WERI-Rb-1 (cell line): ENCODE measurements around the gene CHURC1.

Experiments
- DNase-seq: peaks from one replicate; pipeline ENCODE4 v3.0.0-alpha.2; 2020
- H3K27ac ChIP-seq: fragments of 250-450 bp; sonication (Bioruptor Pico); 2 replicates; pipeline ENCODE4 v1.5.1; 2020; ENCODE audit warnings: mild to moderate bottlenecking, moderate library complexity
- H3K27me3 ChIP-seq: fragments of 250-450 bp; sonication (Bioruptor Pico); 2 replicates; pipeline ENCODE4 v1.5.1; 2021; ENCODE audit warnings: mild to moderate bottlenecking, low read depth, moderate library complexity; ENCODE audit not compliant: insufficient read depth, severe bottlenecking
- H3K36me3 ChIP-seq: fragments of 250-450 bp; sonication (Bioruptor Pico); 2 replicates; pipeline ENCODE4 v1.5.1; 2020; ENCODE audit warnings: mild to moderate bottlenecking, moderate library complexity
- H3K4me3 ChIP-seq: 2 replicates; pipeline ENCODE4 v1.5.1; 2011; ENCODE audit warnings: low read depth, mild to moderate bottlenecking, control low read depth, low read length
- H3K9me3 ChIP-seq: fragments of 250-450 bp; sonication (Bioruptor Pico); 2 replicates; pipeline ENCODE4 v1.5.1; 2021; ENCODE audit warnings: mild to moderate bottlenecking, moderate library complexity; ENCODE audit not compliant: severe bottlenecking
- CTCF ChIP-seq: IDR thresholded peaks from 2 replicates; pipeline ENCODE4 v1.5.1; 2011; ENCODE audit warnings: low read depth, mild to moderate bottlenecking, control low read depth, inconsistent platforms, low read length

Gene CHURC1

GRCh38 chr14:64965356-64966000, 51.2 kb downstream of the CHURC1 start:
- Histone ChIP-seq H3K4me3 (no peak overlapping the region), H3K27ac (no peak overlapping the region), H3K36me3 (no peaks in the 10 kb centered on the region), H3K27me3 (no peaks in the 10 kb centered on the region), H3K9me3 (no peaks in the 10 kb centered on the region)
- DNase-seq = no peak
- TF ChIP-seq CTCF = no peak

- no peaks in the 10 kb centered on the region for H3K36me3 ChIP-seq
These were observed 52.7 kb downstream of the CHURC1 start for GRCh38 chr14:64966976-64967375.

DNA sequence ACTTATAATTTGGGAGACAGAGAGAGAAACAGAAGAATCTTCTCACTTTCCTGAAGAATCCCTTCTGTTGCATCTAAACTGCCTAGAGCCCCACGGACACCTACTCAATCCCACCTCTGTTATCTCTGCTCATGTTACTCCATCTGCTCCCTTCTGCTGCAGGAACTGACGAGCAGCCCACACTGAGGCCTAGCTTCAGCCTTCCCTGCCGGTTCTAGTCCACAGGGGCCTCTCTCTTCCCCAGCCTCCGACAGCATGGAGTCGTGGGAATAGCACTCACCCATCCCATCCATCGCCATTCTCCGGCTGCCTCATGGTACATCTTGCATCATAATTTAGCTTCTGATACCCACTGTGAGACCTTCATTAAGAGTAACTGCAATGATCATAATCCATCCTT, 53.9 kb downstream of the CHURC1 start:
- H3K27me3 ChIP-seq = no peaks in the 10 kb centered on the region
- no peak for DNase-seq
- TF ChIP-seq CTCF = no peak
- no peaks in the 10 kb centered on the region for H3K9me3 ChIP-seq
- H3K36me3 ChIP-seq = no peaks in the 10 kb centered on the region
- H3K27ac ChIP-seq = no peak overlapping the region
- no peak overlapping the region for H3K4me3 ChIP-seq

More at GRCh38 chr14:64966976-64967375, 52.7 kb downstream of the CHURC1 start:
- Histone ChIP-seq H3K27ac (no peak overlapping the region), H3K4me3 (no peak overlapping the region), H3K9me3 (no peaks in the 10 kb centered on the region), H3K27me3 (no peaks in the 10 kb centered on the region)
- no peak for TF ChIP-seq CTCF
- DNase-seq = no peak

DNA sequence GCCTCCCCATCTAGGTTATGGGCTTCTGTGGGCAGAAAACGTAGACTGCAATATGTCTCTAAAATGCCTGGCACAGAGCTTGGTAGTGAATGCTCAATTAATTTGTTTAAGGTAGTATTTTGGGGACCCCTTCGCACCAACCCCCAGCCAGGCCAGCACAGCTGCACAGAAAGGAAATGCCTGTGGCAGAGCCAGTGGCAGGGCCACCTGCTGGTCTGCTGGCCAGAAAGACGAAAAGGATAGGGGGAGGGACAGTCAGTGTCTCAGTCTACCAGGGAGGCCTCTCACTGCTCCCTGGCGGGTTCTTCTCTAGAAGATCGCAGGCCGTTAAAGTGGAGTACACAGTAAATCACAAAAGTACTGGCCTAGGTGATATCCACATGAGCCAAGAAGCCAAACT, 54.4 kb downstream of the CHURC1 start:
- H3K36me3 ChIP-seq = no peaks in the 10 kb centered on the region
- H3K27me3 ChIP-seq = no peaks in the 10 kb centered on the region
- TF ChIP-seq CTCF = peak; percentile 13; the same call in 1 of the 2 replicates
- no peak overlapping the region for H3K27ac ChIP-seq
- H3K4me3 ChIP-seq = no peak overlapping the region
- no peak for DNase-seq
- H3K9me3 ChIP-seq = no peaks in the 10 kb centered on the region

DNA sequence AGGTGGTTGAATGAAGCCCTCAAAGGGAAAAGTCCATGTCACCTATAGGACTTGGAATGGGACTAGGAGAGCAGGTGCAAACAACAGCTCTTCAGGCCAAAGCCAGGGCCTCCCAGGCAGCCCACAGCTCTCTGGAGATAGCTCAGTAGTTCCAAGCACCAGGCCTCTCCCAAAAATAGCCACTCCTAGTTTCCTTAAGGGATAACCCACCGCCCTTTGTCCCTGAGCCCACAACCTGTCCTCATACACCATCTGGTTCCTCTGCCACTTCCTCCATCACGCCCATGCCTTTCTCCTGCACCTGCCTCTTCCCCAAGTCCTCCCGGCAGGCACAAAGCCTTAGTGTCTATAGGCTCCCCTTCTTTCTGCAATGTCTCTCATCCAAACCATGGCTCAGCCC, 55.8 kb downstream of the CHURC1 start:
- TF ChIP-seq CTCF = no peak
- no peak for DNase-seq
- no peaks in the 10 kb centered on the region for H3K36me3 ChIP-seq
- no peaks in the 10 kb centered on the region for H3K27me3 ChIP-seq
- no peak overlapping the region for H3K27ac ChIP-seq
- H3K9me3 ChIP-seq = no peaks in the 10 kb centered on the region
- no peak overlapping the region for H3K4me3 ChIP-seq
